Ishikawa (cell line): ENCODE measurements around the gene DUSP10.

ENCODE experiments used
- CEBPB ChIP-seq: IDR thresholded peaks from 2 replicates; pipeline ENCODE4 v1.6.1; 2012
- CREB1 ChIP-seq: IDR thresholded peaks from 2 replicates; pipeline ENCODE4 v1.6.1; 2012; ENCODE audit warnings: low read depth
- EGR1 ChIP-seq: IDR thresholded peaks from 2 replicates; pipeline ENCODE4 v1.6.1; 2012
- EP300 ChIP-seq: IDR thresholded peaks from 2 replicates; pipeline ENCODE4 v1.6.1; 2012; ENCODE audit warnings: borderline replicate concordance
- FOXM1 ChIP-seq: IDR thresholded peaks from 2 replicates; pipeline ENCODE4 v1.6.1; 2012; ENCODE audit warnings: low read depth, borderline replicate concordance
- MAX ChIP-seq: IDR thresholded peaks from 2 replicates; pipeline ENCODE4 v1.6.1; 2012
- NFIC ChIP-seq: IDR thresholded peaks from 2 replicates; pipeline ENCODE4 v1.6.1; 2012
- RAD21 ChIP-seq: IDR thresholded peaks from 2 replicates; pipeline ENCODE4 v1.6.1; 2012; ENCODE audit warnings: low read depth
- REST ChIP-seq: IDR thresholded peaks from 2 replicates; pipeline ENCODE4 v1.6.1; 2012; ENCODE audit warnings: low read depth, mild to moderate bottlenecking
- TAF1 ChIP-seq: IDR thresholded peaks from 2 replicates; pipeline ENCODE4 v1.6.1; 2012; ENCODE audit warnings: low read depth, mild to moderate bottlenecking
- TCF12 ChIP-seq: IDR thresholded peaks from 2 replicates; pipeline ENCODE4 v1.6.1; 2012; ENCODE audit warnings: low read depth
- TEAD4 ChIP-seq: IDR thresholded peaks from 2 replicates; pipeline ENCODE4 v1.6.1; 2012
- USF1 ChIP-seq: IDR thresholded peaks from 2 replicates; pipeline ENCODE4 v1.6.1; 2012
- YY1 ChIP-seq: IDR thresholded peaks from 2 replicates; pipeline ENCODE4 v1.6.1; 2012; ENCODE audit warnings: low read depth
- ZBTB7A ChIP-seq: IDR thresholded peaks from 2 replicates; pipeline ENCODE4 v1.6.1; 2012; ENCODE audit warnings: low read depth

DUSP10 gene

GRCh38 chr1:221727146-221728036 is 14.5 kb downstream of the DUSP10 start:
- no peak for TF ChIP-seq ZBTB7A
- no peak for TF ChIP-seq YY1
- TF ChIP-seq TEAD4: no peak
- no peak for TF ChIP-seq TCF12
- TF ChIP-seq RAD21: no peak
- TF ChIP-seq MAX: no peak
- no peak for TF ChIP-seq EGR1
- no peak for TF ChIP-seq TAF1
- no peak for TF ChIP-seq CEBPB
- TF ChIP-seq REST: no peak
- no peak for TF ChIP-seq CREB1
- TF ChIP-seq NFIC: no peak
- TF ChIP-seq EP300: no peak
- no peak for TF ChIP-seq FOXM1
- no peak for TF ChIP-seq USF1

GRCh38 chr1:221725735-221726672 is 15.9 kb downstream of the DUSP10 start:
- TF ChIP-seq TCF12: no peak
- no peak for TF ChIP-seq TEAD4
- no peak for TF ChIP-seq RAD21

GRCh38 chr1:221724931-221725605 is 16.8 kb downstream of the DUSP10 start:
- no peak for TF ChIP-seq RAD21
- TF ChIP-seq CREB1: no peak
- TF ChIP-seq NFIC: no peak
- TF ChIP-seq TAF1: no peak
- TF ChIP-seq USF1: no peak
- no peak for TF ChIP-seq YY1
- TF ChIP-seq TEAD4: no peak
- no peak for TF ChIP-seq REST
- TF ChIP-seq EP300: no peak
- TF ChIP-seq EGR1: no peak

- TF ChIP-seq ZBTB7A (no peak), TAF1 (no peak), NFIC (no peak), YY1 (no peak), TCF12 (no peak)
Measured at GRCh38 chr1:221723848-221724236, 18.0 kb downstream of the DUSP10 start.

- no peak for TF ChIP-seq ZBTB7A
- TF ChIP-seq EGR1: no peak
- TF ChIP-seq CREB1: no peak
- no peak for TF ChIP-seq TAF1
- no peak for TF ChIP-seq EP300
- TF ChIP-seq TEAD4: no peak
- no peak for TF ChIP-seq TCF12
- no peak for TF ChIP-seq REST
- no peak for TF ChIP-seq YY1
- no peak for TF ChIP-seq RAD21
- no peak for TF ChIP-seq NFIC
- no peak for TF ChIP-seq USF1
- no peak for TF ChIP-seq MAX
Measured at GRCh38 chr1:221723018-221723847, 18.7 kb downstream of the DUSP10 start.
